Mucosa of stomach (tissue), 1 donor: ENCODE data around the gene NDST3.

ENCODE experiments used
- H3K27me3 ChIP-seq: one replicate; pipeline ENCODE4 v1.7.0; 2013; ENCODE audit warnings: mild to moderate bottlenecking, low read length; ENCODE audit not compliant: control insufficient read depth, insufficient read depth
- H3K36me3 ChIP-seq: one replicate; pipeline ENCODE4 v1.7.0; 2013; ENCODE audit warnings: low read length; ENCODE audit not compliant: control insufficient read depth, insufficient read depth
- H3K4me1 ChIP-seq: one replicate; pipeline ENCODE4 v1.7.0; 2013; ENCODE audit warnings: mild to moderate bottlenecking, low read length; ENCODE audit not compliant: control insufficient read depth, insufficient read depth
- H3K4me3 ChIP-seq: one replicate; pipeline ENCODE4 v1.7.0; 2013; ENCODE audit warnings: low read length
- H3K9ac ChIP-seq: one replicate; pipeline ENCODE4 v1.7.0; 2013; ENCODE audit warnings: mild to moderate bottlenecking, low read length, moderate library complexity
- H3K9me3 ChIP-seq: one replicate; pipeline ENCODE4 v1.7.0; 2013; ENCODE audit warnings: mild to moderate bottlenecking, low read length, moderate library complexity; ENCODE audit not compliant: control insufficient read depth
- donor health status: Pancreatic carcinoma.

The NDST3 gene

GRCh38 chr4:118307643-118308042, 273.4 kb downstream of the NDST3 start:
- Histone ChIP-seq H3K9ac (no peak overlapping the region), H3K27me3 (no peaks in the 10 kb centered on the region), H3K4me3 (no peak overlapping the region), H3K9me3 (no peaks in the 10 kb centered on the region), H3K36me3 (no peaks in the 10 kb centered on the region), H3K4me1 (no peaks in the 10 kb centered on the region)
